Peyer's patch (tissue), 4 donors: ENCODE measurements around the gene DESI2.

Experiments
- CTCF ChIP-seq, 6 experiments: fragments of 450-650 bp in 4 of 6; fragments of 200-600 bp in 2 of 6; sonication (generic) in 1 of 6; IDR thresholded peaks; one replicate each; pipeline ENCODE4 v1.5.1; 2017 to 2019; ENCODE audit warnings: antibody characterized with exemption in 6 of 6, mild to moderate bottlenecking in 3 of 6, moderate library complexity in 1 of 6
- POLR2A ChIP-seq, 2 donors: fragments of 450-650 bp; IDR thresholded peaks; one replicate each; pipeline ENCODE4 v1.5.1; 2017; ENCODE audit warnings: antibody characterized with exemption in 2 of 2, mild to moderate bottlenecking in 2 of 2, moderate library complexity in 2 of 2

- peak in 1 of 6 experiments; percentile 2 for TF ChIP-seq CTCF (IDR thresholded peaks at IDR 0.05)
- TF ChIP-seq POLR2A (IDR thresholded peaks at IDR 0.05), result no peak
Measured at GRCh38 chr1:244651956-244652622, 837 bp upstream of the DESI2 start.
